GM18520 (cell line): ENCODE measurements around the gene FREM3.

Experiments
- ATAC-seq: cut with Tn5 transposase; IDR thresholded peaks from one replicate; pipeline ENCODE4 v1.9.1; 2021; ENCODE audit not compliant: unreplicated experiment

The FREM3 gene

GRCh38 chr4:143668930-143669552 lies 31.4 kb downstream of the FREM3 start:
- peak; percentile 97 for ATAC-seq

- no peak for ATAC-seq
Observed at GRCh38 chr4:143667461-143667860, 33.0 kb downstream of the FREM3 start.

GRCh38 chr4:143658336-143658735 lies 42.1 kb downstream of the FREM3 start:
- ATAC-seq: no peak

- no peak for ATAC-seq
Observed at GRCh38 chr4:143654571-143654970, 45.9 kb downstream of the FREM3 start.

GRCh38 chr4:143653031-143653430 lies 47.4 kb downstream of the FREM3 start:
- ATAC-seq: no peak

GRCh38 chr4:143643399-143643798 lies 57.1 kb downstream of the FREM3 start:
- no peak for ATAC-seq

- ATAC-seq: no peak
Observed at GRCh38 chr4:143642611-143643010, 57.9 kb downstream of the FREM3 start.

- ATAC-seq: no peak
Observed at GRCh38 chr4:143641361-143641760, 59.1 kb downstream of the FREM3 start.

- ATAC-seq: no peak
Observed at GRCh38 chr4:143634763-143635162, 65.7 kb downstream of the FREM3 start.

- no peak for ATAC-seq
Observed at GRCh38 chr4:143633833-143634232, 66.6 kb downstream of the FREM3 start.

GRCh38 chr4:143626134-143626911 lies 74.2 kb downstream of the FREM3 start:
- ATAC-seq: no peak

GRCh38 chr4:143625632-143626031 lies 74.8 kb downstream of the FREM3 start:
- no peak for ATAC-seq

- no peak for ATAC-seq
Observed at GRCh38 chr4:143623896-143624295, 76.6 kb downstream of the FREM3 start.

- ATAC-seq: no peak
Observed at GRCh38 chr4:143618811-143619210, 81.7 kb downstream of the FREM3 start.

- ATAC-seq: no peak
Observed at GRCh38 chr4:143617994-143618679, 82.3 kb downstream of the FREM3 start.

- ATAC-seq: peak; percentile 93
Observed at GRCh38 chr4:143616771-143617170, 83.7 kb downstream of the FREM3 start.

GRCh38 chr4:143609492-143609891 lies 91.0 kb downstream of the FREM3 start:
- no peak for ATAC-seq

GRCh38 chr4:143606480-143606879 lies 94.0 kb downstream of the FREM3 start:
- ATAC-seq: no peak

GRCh38 chr4:143599827-143600226 lies 100.6 kb downstream of the FREM3 start:
- no peak for ATAC-seq

GRCh38 chr4:143598816-143599215 lies 101.7 kb downstream of the FREM3 start:
- no peak for ATAC-seq

- ATAC-seq: no peak
Observed at GRCh38 chr4:143597276-143597675, 103.2 kb downstream of the FREM3 start.

GRCh38 chr4:143587703-143588102 lies 112.8 kb downstream of the FREM3 start:
- ATAC-seq: no peak
